ENCODE measurements around the gene FBLN7.

Gene FBLN7

DNA sequence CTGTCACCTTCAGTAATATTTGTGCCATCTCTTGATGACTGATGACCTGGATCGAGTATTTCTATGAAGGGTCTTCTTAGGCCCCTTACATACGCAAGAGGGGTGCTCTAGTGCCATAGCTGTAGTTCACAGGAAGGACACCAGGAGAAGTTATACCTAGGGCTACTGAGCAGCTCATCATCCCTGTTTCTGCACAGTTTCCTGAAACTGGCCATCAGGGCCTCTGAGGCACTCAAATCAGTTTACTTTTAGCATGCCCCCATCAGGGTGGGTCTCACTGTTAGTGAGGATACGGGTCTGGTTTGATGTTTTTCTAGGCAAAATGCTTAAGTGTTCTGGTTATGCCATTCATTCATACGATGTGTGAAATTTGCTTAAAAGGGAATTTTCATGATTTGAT is 20.0 kb upstream of the FBLN7 start:
- TF ChIP-seq, protein P1, sequence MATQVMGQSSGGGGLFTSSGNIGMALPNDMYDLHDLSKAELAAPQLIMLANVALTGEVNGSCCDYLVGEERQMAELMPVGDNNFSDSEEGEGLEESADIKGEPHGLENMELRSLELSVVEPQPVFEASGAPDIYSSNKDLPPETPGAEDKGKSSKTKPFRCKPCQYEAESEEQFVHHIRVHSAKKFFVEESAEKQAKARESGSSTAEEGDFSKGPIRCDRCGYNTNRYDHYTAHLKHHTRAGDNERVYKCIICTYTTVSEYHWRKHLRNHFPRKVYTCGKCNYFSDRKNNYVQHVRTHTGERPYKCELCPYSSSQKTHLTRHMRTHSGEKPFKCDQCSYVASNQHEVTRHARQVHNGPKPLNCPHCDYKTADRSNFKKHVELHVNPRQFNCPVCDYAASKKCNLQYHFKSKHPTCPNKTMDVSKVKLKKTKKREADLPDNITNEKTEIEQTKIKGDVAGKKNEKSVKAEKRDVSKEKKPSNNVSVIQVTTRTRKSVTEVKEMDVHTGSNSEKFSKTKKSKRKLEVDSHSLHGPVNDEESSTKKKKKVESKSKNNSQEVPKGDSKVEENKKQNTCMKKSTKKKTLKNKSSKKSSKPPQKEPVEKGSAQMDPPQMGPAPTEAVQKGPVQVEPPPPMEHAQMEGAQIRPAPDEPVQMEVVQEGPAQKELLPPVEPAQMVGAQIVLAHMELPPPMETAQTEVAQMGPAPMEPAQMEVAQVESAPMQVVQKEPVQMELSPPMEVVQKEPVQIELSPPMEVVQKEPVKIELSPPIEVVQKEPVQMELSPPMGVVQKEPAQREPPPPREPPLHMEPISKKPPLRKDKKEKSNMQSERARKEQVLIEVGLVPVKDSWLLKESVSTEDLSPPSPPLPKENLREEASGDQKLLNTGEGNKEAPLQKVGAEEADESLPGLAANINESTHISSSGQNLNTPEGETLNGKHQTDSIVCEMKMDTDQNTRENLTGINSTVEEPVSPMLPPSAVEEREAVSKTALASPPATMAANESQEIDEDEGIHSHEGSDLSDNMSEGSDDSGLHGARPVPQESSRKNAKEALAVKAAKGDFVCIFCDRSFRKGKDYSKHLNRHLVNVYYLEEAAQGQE (IDR thresholded peaks at IDR 0.05; ENCODE audit: insufficient read depth in 1 of 2, low read depth in 2 of 2, low read length in 2 of 2), result no peak
- TF ChIP-seq POLR2AphosphoS5 (IDR thresholded peaks at IDR 0.05; ENCODE audit: low read depth, low read length) (no peak), TAF1 (IDR thresholded peaks at IDR 0.05; ENCODE audit: borderline replicate concordance, insufficient read depth, low read length) (no peak), FOXP2 (optimal IDR thresholded peaks at IDR 0.05; ENCODE audit: borderline replicate concordance, extremely low read depth, extremely low read length, insufficient read depth) (no peak), SIN3A (IDR thresholded peaks at IDR 0.05; ENCODE audit: borderline replicate concordance, insufficient read depth, low read length) (no peak)

DNA sequence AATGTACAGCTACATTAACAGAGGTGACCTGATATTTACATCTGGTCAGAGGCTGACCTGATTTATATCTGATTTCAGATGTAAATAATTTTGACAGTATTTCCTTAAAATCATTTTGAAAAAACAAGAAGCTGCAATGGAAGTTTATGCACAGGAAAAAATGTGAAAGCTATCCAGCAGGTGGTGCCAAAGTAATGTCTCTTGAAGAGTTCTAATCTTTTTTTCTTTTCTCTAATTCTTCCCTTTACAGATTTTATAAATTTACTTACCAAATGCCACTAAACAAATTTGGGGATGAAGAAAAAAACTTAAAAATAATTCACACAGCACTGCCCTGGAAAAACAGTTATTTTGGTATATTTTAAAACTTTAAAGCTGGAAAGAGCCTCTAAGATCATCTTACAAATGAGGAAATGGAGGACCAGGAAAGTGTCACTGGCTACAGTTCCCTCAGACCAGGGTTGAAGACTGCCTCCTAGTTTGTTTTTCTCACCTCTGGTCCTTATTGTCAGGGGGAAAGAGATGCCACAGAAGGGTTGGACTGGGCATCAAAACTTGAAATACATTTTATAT is 16.4 kb upstream of the FBLN7 start:
- TF ChIP-seq SIN3A (IDR thresholded peaks at IDR 0.05; ENCODE audit: borderline replicate concordance, insufficient read depth, low read length) (no peak), POLR2AphosphoS5 (IDR thresholded peaks at IDR 0.05; ENCODE audit: low read depth, low read length) (no peak), TAF1 (IDR thresholded peaks at IDR 0.05; ENCODE audit: borderline replicate concordance, insufficient read depth, low read length) (no peak), FOXP2 (optimal IDR thresholded peaks at IDR 0.05; ENCODE audit: borderline replicate concordance, extremely low read depth, extremely low read length, insufficient read depth) (no peak)
- TF ChIP-seq, protein P1 (IDR thresholded peaks at IDR 0.05; ENCODE audit: insufficient read depth in 1 of 2, low read depth in 2 of 2, low read length in 2 of 2), result no peak

DNA sequence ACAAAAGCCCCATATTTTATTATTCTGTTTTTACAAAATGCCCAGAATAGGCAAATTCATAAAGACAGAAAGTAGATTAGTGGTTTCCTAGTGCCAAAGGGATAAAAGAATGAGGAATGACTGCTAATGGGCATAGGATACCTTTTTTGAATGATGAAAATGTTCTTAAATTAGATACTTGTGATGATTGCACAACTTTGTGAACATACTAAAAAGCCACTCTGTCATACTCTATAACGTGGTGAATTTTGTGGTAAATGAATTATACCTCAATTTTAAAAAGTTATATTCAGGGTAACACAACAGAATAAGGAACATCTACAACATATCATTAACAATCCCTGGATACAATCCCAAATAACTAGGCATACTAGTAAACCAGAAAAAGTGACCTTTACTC is 9.1 kb upstream of the FBLN7 start:
- TF ChIP-seq, protein P1 (IDR thresholded peaks at IDR 0.05; ENCODE audit: insufficient read depth in 1 of 2, low read depth in 2 of 2, low read length in 2 of 2), result no peak
- no peak for TF ChIP-seq TAF1 (IDR thresholded peaks at IDR 0.05; ENCODE audit: borderline replicate concordance, insufficient read depth, low read length)
- TF ChIP-seq POLR2AphosphoS5 (IDR thresholded peaks at IDR 0.05; ENCODE audit: low read depth, low read length), result no peak
- TF ChIP-seq FOXP2 (optimal IDR thresholded peaks at IDR 0.05; ENCODE audit: borderline replicate concordance, extremely low read depth, extremely low read length, insufficient read depth), result no peak
- TF ChIP-seq SIN3A (IDR thresholded peaks at IDR 0.05; ENCODE audit: borderline replicate concordance, insufficient read depth, low read length), result no peak

DNA sequence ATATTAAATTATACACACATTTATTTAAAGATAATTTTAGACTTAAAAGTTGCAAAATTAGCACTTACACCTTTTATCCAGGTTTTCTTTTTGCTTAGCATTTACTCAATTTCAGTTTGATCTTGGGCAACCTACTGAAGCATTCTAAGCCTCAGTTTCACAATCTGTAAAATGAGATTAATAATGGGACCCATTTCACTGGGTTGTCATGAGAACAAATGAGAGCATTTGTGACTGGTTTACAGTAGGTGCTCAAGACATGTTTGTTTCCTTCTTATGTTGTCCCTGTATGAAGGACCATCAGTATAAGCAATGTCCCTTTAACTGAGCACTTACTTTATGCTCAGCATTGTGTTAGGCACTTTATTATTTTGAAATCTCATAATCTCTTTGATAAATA is 4.8 kb upstream of the FBLN7 start:
- TF ChIP-seq, protein P1 (IDR thresholded peaks at IDR 0.05; ENCODE audit: insufficient read depth in 1 of 2, low read depth in 2 of 2, low read length in 2 of 2), result no peak
- TF ChIP-seq SIN3A (IDR thresholded peaks at IDR 0.05; ENCODE audit: borderline replicate concordance, insufficient read depth, low read length) (no peak), POLR2AphosphoS5 (IDR thresholded peaks at IDR 0.05; ENCODE audit: low read depth, low read length) (no peak), FOXP2 (optimal IDR thresholded peaks at IDR 0.05; ENCODE audit: borderline replicate concordance, extremely low read depth, extremely low read length, insufficient read depth) (no peak), TAF1 (IDR thresholded peaks at IDR 0.05; ENCODE audit: borderline replicate concordance, insufficient read depth, low read length) (no peak)
